Panc1 (cell line): ENCODE data around the gene USP32.

Experiments used
- CTCF ChIP-seq: fragments of 450-650 bp; IDR thresholded peaks from 2 replicates; pipeline ENCODE4 v1.5.1; 2017; ENCODE audit warnings: mild to moderate bottlenecking
- REST ChIP-seq, 2 experiments: IDR thresholded peaks; 2 replicates each; pipeline ENCODE4 v1.6.1; 2011 to 2012; ENCODE audit warnings: low read depth in 2 of 2, control low read depth in 1 of 2, low read length in 1 of 2, mild to moderate bottlenecking in 1 of 2, moderate library complexity in 1 of 2; ENCODE audit not compliant: insufficient read depth in 1 of 2

- TF ChIP-seq CTCF (no peak), REST (IDR thresholded peaks at IDR 0.05; ENCODE audit: insufficient read depth in 1 of 2, low read depth in 2 of 2, low read length in 1 of 2) (no peak)
Observed at GRCh38 chr17:60335289-60335688, 56.6 kb downstream of the USP32 start.
